Stimulated activated CD8-positive, alpha-beta memory T cell treated with anti-CD3 and anti-CD28 coated beads, Interleukin-15, amount 100 ng/mL, for 24 hours (primary cell): Measurements from ENCODE around the gene POP7.

Source experiments
- DNase-seq: peaks from one replicate; pipeline ENCODE4 v3.0.0-alpha.2; 2020; ENCODE audit warnings: low read depth

The POP7 gene

DNA sequence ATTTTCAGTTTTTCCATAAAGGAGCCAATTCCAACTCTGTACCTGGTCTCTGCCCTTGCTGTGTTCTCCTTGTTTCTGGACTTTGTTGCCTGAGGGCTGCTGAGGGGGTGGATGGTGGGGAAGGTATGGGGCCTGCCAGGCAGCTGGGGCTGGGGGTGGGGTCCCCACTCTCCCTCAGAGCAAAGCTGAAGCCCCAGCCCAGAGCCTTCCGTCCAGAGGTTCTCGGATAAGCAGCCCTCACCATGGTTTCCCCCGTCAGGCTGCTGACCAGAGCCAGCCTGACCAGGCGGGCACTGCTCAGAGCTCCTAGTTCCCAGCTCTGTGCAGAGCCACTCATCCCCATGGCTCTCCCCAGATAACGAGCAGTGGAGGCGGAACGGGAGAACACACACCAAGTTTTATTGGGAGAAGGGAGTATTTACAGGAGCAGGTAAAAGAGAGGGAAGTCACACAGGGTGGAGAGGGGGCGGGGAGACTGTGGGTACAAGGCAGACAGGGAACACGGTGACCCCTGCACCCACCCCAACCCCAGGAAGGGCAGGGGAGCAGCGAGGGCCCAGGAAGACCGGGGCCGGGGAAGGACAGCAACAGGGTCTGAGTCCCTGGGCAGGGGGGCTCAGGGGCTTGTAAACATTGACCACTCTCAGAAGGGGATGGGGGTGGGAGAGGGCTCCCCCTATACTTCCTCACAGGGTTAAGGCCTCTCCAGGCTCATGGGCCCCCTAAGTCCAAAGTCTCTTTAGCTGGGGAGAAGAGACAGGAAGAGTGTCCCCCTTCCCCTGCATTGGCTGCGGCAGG is 26.6 kb upstream of the POP7 start:
- no peak for DNase-seq

DNA sequence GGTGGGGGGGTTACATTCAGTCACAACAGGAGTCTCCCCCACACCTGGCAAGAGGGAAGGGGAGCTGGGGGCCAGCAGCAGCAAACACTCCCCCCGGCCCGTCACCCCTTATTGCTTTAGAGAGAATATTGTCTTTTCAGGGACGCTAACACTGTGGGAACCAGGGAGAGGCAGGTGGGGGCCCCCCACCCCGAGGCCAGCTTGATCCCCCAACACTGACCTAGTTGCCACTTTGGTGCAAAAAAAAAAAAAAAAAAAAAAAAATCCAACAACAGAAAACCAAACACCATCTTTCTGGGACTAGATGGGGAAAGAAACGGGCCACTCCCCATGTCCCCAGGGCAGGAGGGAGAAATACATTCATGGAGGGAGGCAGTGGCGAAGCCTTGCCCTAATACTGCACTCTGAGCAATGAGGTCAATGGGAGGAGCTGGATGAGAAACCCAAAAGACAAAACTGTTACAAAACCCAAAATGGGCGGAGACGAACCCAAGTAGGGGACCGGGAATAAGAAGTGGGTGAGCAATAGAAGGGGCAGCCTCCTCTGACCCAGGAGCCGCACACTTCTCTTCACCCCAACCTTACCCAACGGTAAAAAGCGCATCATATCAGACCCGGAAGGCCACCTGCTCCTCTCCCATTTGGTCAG is 25.9 kb upstream of the POP7 start:
- no peak for DNase-seq

DNA sequence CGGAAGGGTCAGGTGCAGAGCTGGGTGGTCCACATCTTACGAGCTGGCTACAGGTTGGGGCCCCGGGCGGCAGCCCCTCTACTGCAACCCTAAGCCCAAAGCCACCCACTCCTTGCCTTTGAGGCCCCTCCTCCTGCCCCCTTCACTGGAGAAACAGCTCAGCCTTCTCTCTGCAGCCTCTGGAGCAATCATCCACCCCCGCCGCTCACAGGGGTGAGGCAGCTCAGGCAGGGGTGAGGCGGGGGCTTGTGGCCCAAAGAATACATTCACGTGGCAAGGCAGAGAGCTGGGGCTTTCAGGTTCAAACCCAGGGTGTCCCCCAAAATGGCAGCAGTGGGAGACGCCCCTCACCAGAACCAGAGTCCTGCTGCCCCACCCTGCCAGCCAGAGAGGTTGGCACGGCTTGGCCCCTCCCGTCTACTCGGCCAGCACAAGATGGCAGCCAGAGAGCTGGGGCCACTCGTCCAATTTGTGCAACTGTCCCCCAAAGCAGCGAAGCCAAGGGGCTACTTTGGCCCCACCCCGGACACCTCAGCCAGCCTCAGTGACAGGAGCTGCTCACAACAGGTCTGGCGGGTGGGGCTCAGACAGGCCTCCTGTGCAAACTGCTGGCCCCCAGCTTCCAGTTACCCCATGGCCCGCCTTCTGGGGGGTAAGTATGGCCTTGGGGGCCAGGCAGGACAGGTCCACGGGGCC is 25.2 kb upstream of the POP7 start:
- no peak for DNase-seq

- no peak for DNase-seq
Measured at GRCh38 chr7:100681491-100682227, 24.3 kb upstream of the POP7 start.

DNA sequence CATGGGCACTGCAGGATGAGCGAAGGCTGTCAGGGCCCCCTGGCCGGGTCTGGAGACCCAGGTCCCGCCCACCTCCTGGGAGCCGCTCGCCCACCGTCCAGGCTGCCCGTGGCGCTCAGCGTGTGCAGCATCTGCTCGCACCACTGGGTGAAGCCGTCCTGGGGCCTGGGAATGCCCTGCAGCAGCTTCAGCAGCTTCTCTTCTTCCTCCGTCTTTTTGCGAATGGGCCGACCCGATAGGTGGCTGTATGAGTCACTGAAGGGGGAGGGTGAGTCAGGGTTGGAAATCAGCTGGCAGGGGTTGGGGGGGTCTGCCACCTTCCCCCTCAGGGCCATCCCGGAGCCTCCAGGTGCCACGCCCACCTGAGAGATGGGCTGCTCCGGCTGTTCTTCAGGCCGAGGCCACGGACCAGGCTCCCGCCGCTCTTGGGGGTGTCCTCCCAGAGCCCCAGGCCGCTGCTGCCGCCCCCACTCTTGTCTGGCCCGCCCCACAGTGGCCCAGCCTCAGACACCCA is 23.6 kb upstream of the POP7 start:
- no peak for DNase-seq

GRCh38 chr7:100682991-100683658 is 22.8 kb upstream of the POP7 start:
- DNase-seq, result no peak

DNA sequence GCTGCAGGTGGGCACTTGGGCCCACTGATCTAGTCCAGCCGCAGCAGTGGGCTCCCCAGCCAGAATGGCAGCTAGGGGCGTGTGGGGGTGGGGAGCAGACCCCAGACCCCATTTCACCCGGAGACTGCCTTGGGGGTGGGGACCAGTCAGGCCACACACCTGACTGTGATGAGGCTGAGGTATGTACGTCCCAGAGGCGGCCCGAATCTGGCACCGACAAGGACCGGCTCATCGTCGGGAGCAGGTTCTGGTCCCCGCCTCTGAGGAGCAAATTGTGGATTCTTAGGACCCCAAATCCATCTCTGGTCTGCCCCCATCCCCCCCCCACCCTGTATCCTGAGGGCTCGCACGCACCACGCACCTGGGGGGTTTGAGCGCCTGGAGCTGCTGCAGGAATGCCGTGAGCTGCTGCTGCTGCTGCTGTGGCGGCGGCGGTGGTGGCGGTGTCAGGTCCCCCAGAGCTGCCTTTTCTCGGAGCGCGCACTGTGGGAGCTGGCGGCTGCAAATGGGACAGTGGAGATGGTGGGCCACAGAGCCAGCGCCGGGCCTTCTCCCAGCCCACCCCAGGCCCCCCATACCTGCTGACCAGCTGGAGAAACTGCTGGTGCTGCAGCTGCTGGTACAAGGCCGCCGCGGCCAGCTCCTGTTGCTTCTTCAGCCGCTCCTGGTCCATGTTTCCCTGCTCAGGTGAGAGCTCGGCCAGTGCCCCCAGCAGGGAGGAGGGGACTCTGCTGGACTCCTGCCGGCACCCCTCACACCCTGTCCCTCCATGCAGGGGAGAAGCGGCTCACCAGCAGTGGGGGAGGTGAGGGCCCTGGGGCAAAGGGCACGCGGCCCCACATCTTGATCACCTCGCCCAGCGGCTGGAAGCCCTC is 22.0 kb upstream of the POP7 start:
- no peak for DNase-seq

GRCh38 chr7:100684534-100685042 is 21.3 kb upstream of the POP7 start:
- no peak for DNase-seq

GRCh38 chr7:100685049-100685605 is 20.8 kb upstream of the POP7 start:
- DNase-seq, result no peak

- no peak for DNase-seq
Measured at GRCh38 chr7:100685631-100686145, 20.2 kb upstream of the POP7 start.

- DNase-seq, result no peak
Measured at GRCh38 chr7:100686201-100686821, 19.6 kb upstream of the POP7 start.

DNA sequence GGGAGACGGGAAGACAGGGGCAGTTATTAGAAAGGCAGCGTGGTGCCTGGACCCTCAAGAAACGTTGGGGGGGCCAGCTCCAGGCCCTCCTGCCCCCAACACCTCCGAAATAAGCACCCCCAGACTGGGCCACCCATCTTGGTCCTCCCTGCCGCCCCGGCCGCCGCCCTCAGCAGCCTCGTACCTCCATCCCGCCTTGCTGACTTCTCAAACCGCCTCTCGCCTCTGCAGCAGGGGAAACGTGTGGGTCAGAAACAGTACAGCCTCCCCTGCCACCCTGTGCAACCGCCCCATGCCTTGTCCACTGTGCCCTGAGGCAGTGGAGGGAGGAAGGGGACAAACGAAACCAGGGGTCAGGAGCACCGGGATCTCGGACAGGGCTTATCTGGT is 19.1 kb upstream of the POP7 start:
- no peak for DNase-seq

GRCh38 chr7:100687261-100687660 is 18.7 kb upstream of the POP7 start:
- no peak for DNase-seq

DNA sequence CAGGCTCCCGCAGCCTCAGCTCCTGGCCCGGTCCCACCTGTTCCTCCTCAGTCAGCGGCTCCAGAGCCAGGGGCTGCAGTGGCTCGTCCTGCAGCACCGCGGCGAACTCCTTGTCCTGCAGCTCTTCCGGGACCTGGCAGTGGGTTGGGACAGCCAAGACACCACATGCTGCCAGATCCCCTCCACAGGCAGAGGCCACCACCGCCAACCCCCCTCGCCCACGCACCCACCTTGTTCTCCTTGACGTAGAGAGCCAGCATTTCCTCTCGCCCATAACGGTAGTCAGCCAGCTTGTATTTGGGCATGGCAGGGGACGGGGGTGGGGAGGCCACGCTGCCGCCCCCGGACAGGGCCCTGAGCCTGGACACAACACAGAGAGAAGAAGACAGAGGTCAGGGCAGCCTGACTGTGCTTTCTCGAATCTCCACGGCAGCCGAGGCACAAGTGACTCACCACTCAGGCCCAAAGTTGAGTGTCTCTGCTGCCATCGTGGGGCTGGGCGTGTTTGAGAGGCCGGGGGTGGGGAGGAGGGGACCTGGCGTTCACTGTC is 18.1 kb upstream of the POP7 start:
- no peak for DNase-seq

- DNase-seq, result no peak
Measured at GRCh38 chr7:100688326-100688860, 17.5 kb upstream of the POP7 start.

GRCh38 chr7:100689230-100690135 is 16.4 kb upstream of the POP7 start:
- no peak for DNase-seq

- DNase-seq, result peak; percentile 68
Measured at GRCh38 chr7:100691676-100692577, 14.0 kb upstream of the POP7 start.
